ENCODE results near the gene VWA3A.
"Not testable (repeated sequence)": the region's sequence is repeated elsewhere in the genome, so short reads cannot be mapped to it uniquely, and the experiment has no call there.

GRCh38 chr16:22128537-22128936 is 36.2 kb downstream of the VWA3A start:
- TF ChIP-seq, protein P1, sequence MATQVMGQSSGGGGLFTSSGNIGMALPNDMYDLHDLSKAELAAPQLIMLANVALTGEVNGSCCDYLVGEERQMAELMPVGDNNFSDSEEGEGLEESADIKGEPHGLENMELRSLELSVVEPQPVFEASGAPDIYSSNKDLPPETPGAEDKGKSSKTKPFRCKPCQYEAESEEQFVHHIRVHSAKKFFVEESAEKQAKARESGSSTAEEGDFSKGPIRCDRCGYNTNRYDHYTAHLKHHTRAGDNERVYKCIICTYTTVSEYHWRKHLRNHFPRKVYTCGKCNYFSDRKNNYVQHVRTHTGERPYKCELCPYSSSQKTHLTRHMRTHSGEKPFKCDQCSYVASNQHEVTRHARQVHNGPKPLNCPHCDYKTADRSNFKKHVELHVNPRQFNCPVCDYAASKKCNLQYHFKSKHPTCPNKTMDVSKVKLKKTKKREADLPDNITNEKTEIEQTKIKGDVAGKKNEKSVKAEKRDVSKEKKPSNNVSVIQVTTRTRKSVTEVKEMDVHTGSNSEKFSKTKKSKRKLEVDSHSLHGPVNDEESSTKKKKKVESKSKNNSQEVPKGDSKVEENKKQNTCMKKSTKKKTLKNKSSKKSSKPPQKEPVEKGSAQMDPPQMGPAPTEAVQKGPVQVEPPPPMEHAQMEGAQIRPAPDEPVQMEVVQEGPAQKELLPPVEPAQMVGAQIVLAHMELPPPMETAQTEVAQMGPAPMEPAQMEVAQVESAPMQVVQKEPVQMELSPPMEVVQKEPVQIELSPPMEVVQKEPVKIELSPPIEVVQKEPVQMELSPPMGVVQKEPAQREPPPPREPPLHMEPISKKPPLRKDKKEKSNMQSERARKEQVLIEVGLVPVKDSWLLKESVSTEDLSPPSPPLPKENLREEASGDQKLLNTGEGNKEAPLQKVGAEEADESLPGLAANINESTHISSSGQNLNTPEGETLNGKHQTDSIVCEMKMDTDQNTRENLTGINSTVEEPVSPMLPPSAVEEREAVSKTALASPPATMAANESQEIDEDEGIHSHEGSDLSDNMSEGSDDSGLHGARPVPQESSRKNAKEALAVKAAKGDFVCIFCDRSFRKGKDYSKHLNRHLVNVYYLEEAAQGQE (IDR thresholded peaks at IDR 0.05) = not testable (repeated sequence)
- TF ChIP-seq RAD21 (conservative IDR thresholded peaks at IDR 0.05 in 1 of 2, IDR thresholded peaks at IDR 0.05 in 1 of 2); CTCF (IDR thresholded peaks at IDR 0.05); KDM1A (IDR thresholded peaks at IDR 0.05; ENCODE audit: low read depth); ZNF302 (CRISPR knock-in tag; IDR thresholded peaks at IDR 0.05): not testable (repeated sequence)

All from A549 (cell line).